ENCODE measurements around the gene FADS3.

GRCh38 chr11:61866231-61866957 is 25.0 kb downstream of the FADS3 start:
- no peak for TF ChIP-seq CTCF (IDR thresholded peaks at IDR 0.05)
- TF ChIP-seq POLR2AphosphoS5 (IDR thresholded peaks at IDR 0.05): no peak

Measured in upper lobe of left lung (tissue), 4 donors.